GDM1 (cell line): ENCODE data around the gene SFT2D2.

ENCODE experiments used
- DNase-seq: peaks from one replicate; lab custom pipeline; 2025; lab: John Stamatoyannopoulos, UW

SFT2D2 gene

GRCh38 chr1:168223261-168223660 lies 2.5 kb upstream of the SFT2D2 start:
- no peak for DNase-seq

GRCh38 chr1:168223681-168224540 lies 1.9 kb upstream of the SFT2D2 start:
- DNase-seq, result no peak

- no peak for DNase-seq
Observed at GRCh38 chr1:168224991-168225390, 813 bp upstream of the SFT2D2 start.

GRCh38 chr1:168227620-168228019 lies 1.8 kb downstream of the SFT2D2 start:
- DNase-seq, result no peak

- no peak for DNase-seq
Observed at GRCh38 chr1:168229893-168230292, 4.1 kb downstream of the SFT2D2 start.

GRCh38 chr1:168230709-168231108 lies 4.9 kb downstream of the SFT2D2 start:
- no peak for DNase-seq

- peak; percentile 23 for DNase-seq
Observed at GRCh38 chr1:168234846-168235547, 9.2 kb downstream of the SFT2D2 start.

- DNase-seq, result no peak
Observed at GRCh38 chr1:168235548-168235885, 9.7 kb downstream of the SFT2D2 start.

- DNase-seq, result no peak
Observed at GRCh38 chr1:168235937-168236336, 10.1 kb downstream of the SFT2D2 start.

GRCh38 chr1:168236836-168237611 lies 11.2 kb downstream of the SFT2D2 start:
- DNase-seq, result no peak

GRCh38 chr1:168243198-168243597 lies 17.4 kb downstream of the SFT2D2 start:
- DNase-seq, result no peak

GRCh38 chr1:168243636-168244212 lies 17.9 kb downstream of the SFT2D2 start:
- DNase-seq, result no peak

- no peak for DNase-seq
Observed at GRCh38 chr1:168245042-168245441, 19.2 kb downstream of the SFT2D2 start.

- DNase-seq, result no peak
Observed at GRCh38 chr1:168246506-168246905, 20.7 kb downstream of the SFT2D2 start.

- no peak for DNase-seq
Observed at GRCh38 chr1:168252204-168252733, 26.5 kb downstream of the SFT2D2 start.

GRCh38 chr1:168256164-168256563 lies 30.4 kb downstream of the SFT2D2 start:
- no peak for DNase-seq

- DNase-seq, result no peak
Observed at GRCh38 chr1:168257397-168257796, 31.6 kb downstream of the SFT2D2 start.

- no peak for DNase-seq
Observed at GRCh38 chr1:168259567-168259966, 33.8 kb downstream of the SFT2D2 start.

GRCh38 chr1:168260393-168260792 lies 34.6 kb downstream of the SFT2D2 start:
- no peak for DNase-seq

GRCh38 chr1:168261390-168261789 lies 35.6 kb downstream of the SFT2D2 start:
- DNase-seq, result no peak

- DNase-seq, result no peak
Observed at GRCh38 chr1:168263130-168263529, 37.3 kb downstream of the SFT2D2 start.

GRCh38 chr1:168264296-168264695 lies 38.5 kb downstream of the SFT2D2 start:
- no peak for DNase-seq
